ENCODE data around the gene HACD1. TPM values are rescaled to one million over a fixed set of nuclear protein-coding genes. Genes with fewer than 3 reads are reported as not detected.

HACD1 gene
- total RNA-seq, 4 donors from 2014 or later: 51.9 to 79.9 (median 71.2) TPM

- Histone ChIP-seq H3K9me3 (no peaks in the 10 kb centered on the region), H3K4me1 (peaks cover 42 to 73% (median 68%) of the 10 kb centered on the region in 4 donors), H3K36me3 (no peaks in the 10 kb centered on the region), H3K27me3 (no peaks in the 10 kb centered on the region), H3K4me3 (no peak overlapping the region), H3K27ac (replicated peaks in 1 of 4) (no peak overlapping the region)
- DNase-seq (ENCODE audit: extremely low spot score): no peak
- TF ChIP-seq POLR2A (IDR thresholded peaks at IDR 0.05; ENCODE audit: low read depth) (no peak), EP300 (IDR thresholded peaks at IDR 0.05) (no peak), POLR2AphosphoS5 (IDR thresholded peaks at IDR 0.05) (no peak), CTCF (IDR thresholded peaks at IDR 0.05) (no peak)
- 72% methylated on average over 2 of the region's 2 CpGs for WGBS
- intact Hi-C loops (cut with DNase I): no loop called here
These were observed 32.7 kb upstream of the HACD1 start for GRCh38 chr10:17649836-17650235.

- 89% methylated on average over 4 of the region's 4 CpGs for WGBS
- intact Hi-C loops (cut with DNase I): no loop called here
- no peaks in the 10 kb centered on the region for H3K9me3 ChIP-seq
- peaks cover 42 to 76% (median 72%) of the 10 kb centered on the region in 4 donors for H3K4me1 ChIP-seq
- H3K36me3 ChIP-seq: no peaks in the 10 kb centered on the region
- no peak overlapping the region for H3K27ac ChIP-seq (replicated peaks in 1 of 4)
- DNase-seq (ENCODE audit: extremely low spot score): no peak
- TF ChIP-seq EP300 (IDR thresholded peaks at IDR 0.05) (no peak), CTCF (IDR thresholded peaks at IDR 0.05) (no peak), POLR2AphosphoS5 (IDR thresholded peaks at IDR 0.05) (no peak), POLR2A (IDR thresholded peaks at IDR 0.05; ENCODE audit: low read depth) (no peak)
- no peaks in the 10 kb centered on the region for H3K27me3 ChIP-seq
- H3K4me3 ChIP-seq: no peak overlapping the region
These were observed 31.9 kb upstream of the HACD1 start for GRCh38 chr10:17649052-17649451.

- no peak overlapping the region for H3K27ac ChIP-seq (replicated peaks in 1 of 4)
- no peaks in the 10 kb centered on the region for H3K9me3 ChIP-seq
- H3K4me1 ChIP-seq: peaks cover 42 to 76% (median 72%) of the 10 kb centered on the region in 4 donors
- intact Hi-C loops (cut with DNase I): no loop called here
- 91% methylated on average over 10 of the region's 10 CpGs for WGBS
- H3K36me3 ChIP-seq: no peaks in the 10 kb centered on the region
- H3K4me3 ChIP-seq: no peak overlapping the region
- no peak for DNase-seq (ENCODE audit: extremely low spot score)
- TF ChIP-seq EP300 (IDR thresholded peaks at IDR 0.05) (no peak), POLR2A (IDR thresholded peaks at IDR 0.05; ENCODE audit: low read depth) (no peak), POLR2AphosphoS5 (IDR thresholded peaks at IDR 0.05) (no peak), CTCF (IDR thresholded peaks at IDR 0.05) (no peak)
- H3K27me3 ChIP-seq: no peaks in the 10 kb centered on the region
These were observed 31.3 kb upstream of the HACD1 start for GRCh38 chr10:17648243-17649035.

GRCh38 chr10:17647326-17647725, 30.2 kb upstream of the HACD1 start:
- no peak overlapping the region for H3K27ac ChIP-seq (replicated peaks in 1 of 4)
- no peaks in the 10 kb centered on the region for H3K27me3 ChIP-seq
- H3K4me3 ChIP-seq: no peak overlapping the region
- TF ChIP-seq POLR2AphosphoS5 (IDR thresholded peaks at IDR 0.05) (no peak), POLR2A (IDR thresholded peaks at IDR 0.05; ENCODE audit: low read depth) (no peak), EP300 (IDR thresholded peaks at IDR 0.05) (no peak), CTCF (IDR thresholded peaks at IDR 0.05) (no peak)
- WGBS: 60% methylated on average over 3 of the region's 3 CpGs
- DNase-seq (ENCODE audit: extremely low spot score): no peak
- H3K9me3 ChIP-seq: no peaks in the 10 kb centered on the region
- intact Hi-C loops (cut with DNase I): no loop called here
- H3K36me3 ChIP-seq: no peaks in the 10 kb centered on the region
- peaks cover 48 to 80% (median 74%) of the 10 kb centered on the region in 4 donors for H3K4me1 ChIP-seq

Data from esophagus muscularis mucosa (tissue), 4 donors.